Caki2 (cell line): ENCODE measurements around the gene SMARCE1. TPM values are rescaled to one million over a fixed set of nuclear protein-coding genes. Genes with fewer than 3 reads are reported as not detected.

Experiments
- DNase-seq: peaks from one replicate; pipeline ENCODE4 v3.0.0-alpha.2; 2015; ENCODE audit warnings: low read depth
- in situ Hi-C: cut with HindIII; loops from 2 replicates; pipeline ENCODE4 v1.10.0; 2016; ENCODE audit warnings: low sequenced_read_pairs, low pct_unique_long_range_greater_than_20kb, mixed read lengths
- total RNA-seq: library from RNA; depleted of rRNA; stranded (reverse); fragments of >200 nt; shearing (Covaris generic); gene quantifications from 2 replicates; pipeline ENCODE4 v1.2.3, GENCODE V29; 2014; ENCODE audit warnings: low replicate concordance

Gene SMARCE1
- total RNA-seq, 1 experiment from 2014 or later: 56.3 TPM

GRCh38 chr17:40651939-40652338, 4.3 kb upstream of the SMARCE1 start:
- no peak for DNase-seq
- in situ Hi-C loops: no loop called here

GRCh38 chr17:40648384-40648968, 858 bp upstream of the SMARCE1 start:
- no peak for DNase-seq
- in situ Hi-C loops: no loop called here

- DNase-seq: no peak
- in situ Hi-C loops: no loop called here
Observed at GRCh38 chr17:40646791-40647623, 611 bp downstream of the SMARCE1 start.

GRCh38 chr17:40645943-40646342, 1.7 kb downstream of the SMARCE1 start:
- in situ Hi-C loops: no loop called here
- DNase-seq: no peak

- no peak for DNase-seq
- in situ Hi-C loops: no loop called here
Observed at GRCh38 chr17:40645291-40645690, 2.3 kb downstream of the SMARCE1 start.

GRCh38 chr17:40637931-40638330, 9.7 kb downstream of the SMARCE1 start:
- DNase-seq: no peak

GRCh38 chr17:40633871-40634270, 13.7 kb downstream of the SMARCE1 start:
- no peak for DNase-seq
- in situ Hi-C loops: no loop called here

More at GRCh38 chr17:40637931-40638330, 9.7 kb downstream of the SMARCE1 start:
- in situ Hi-C loops: no loop called here

GRCh38 chr17:40632216-40632615, 15.4 kb downstream of the SMARCE1 start:
- in situ Hi-C loops: no loop called here
- DNase-seq: no peak

GRCh38 chr17:40629842-40630241, 17.8 kb downstream of the SMARCE1 start:
- in situ Hi-C loops: no loop called here
- no peak for DNase-seq

- no peak for DNase-seq
- in situ Hi-C loops: no loop called here
Observed at GRCh38 chr17:40625311-40625710, 22.3 kb downstream of the SMARCE1 start.

GRCh38 chr17:40623419-40624210, 24.0 kb downstream of the SMARCE1 start:
- in situ Hi-C loops: no loop called here
- DNase-seq: no peak

GRCh38 chr17:40622509-40622928, 25.1 kb downstream of the SMARCE1 start:
- DNase-seq: no peak
- in situ Hi-C loops: no loop called here

GRCh38 chr17:40621578-40621977, 26.0 kb downstream of the SMARCE1 start:
- no peak for DNase-seq
- in situ Hi-C loops: no loop called here

GRCh38 chr17:40621019-40621418, 26.6 kb downstream of the SMARCE1 start:
- DNase-seq: no peak
- in situ Hi-C loops: no loop called here

GRCh38 chr17:40618754-40619625, 28.6 kb downstream of the SMARCE1 start:
- in situ Hi-C loops: no loop called here
- no peak for DNase-seq

- in situ Hi-C loops: no loop called here
- DNase-seq: no peak
Observed at GRCh38 chr17:40617678-40618240, 29.9 kb downstream of the SMARCE1 start.

- in situ Hi-C loops: no loop called here
Observed at GRCh38 chr17:40616592-40616991, 31.0 kb downstream of the SMARCE1 start.

More at GRCh38 chr17:40616592-40616991, 31.0 kb downstream of the SMARCE1 start:
- DNase-seq: no peak
